OCI-LY7 (cell line): ENCODE data around the gene LPP. TPM values are rescaled to one million over a fixed set of nuclear protein-coding genes. Genes with fewer than 3 reads are reported as not detected.

Source experiments
- BruUV-seq: library from RNA; stranded (reverse); fragments of 400-500 nt; replicated peaks from 2 replicates; lab custom pipeline; 2021; lab: Mats Ljungman, UMichigan
- CTCF ChIA-PET: fragments of 300-600 bp; sonication (Branson Sonifier 250); formaldehyde crosslinking; loops from one replicate; lab custom pipeline; 2022; ENCODE audit warnings: antibody characterized with exemption; ENCODE audit not compliant: unreplicated experiment; lab: Charles Lee
- POLR2A ChIA-PET: fragments of 300-600 bp; sonication (Branson Sonifier 250); formaldehyde crosslinking; loops from one replicate; lab custom pipeline; 2022; ENCODE audit warnings: antibody characterized with exemption; lab: Charles Lee
- DNase-seq: peaks from one replicate; pipeline ENCODE4 v3.0.0-alpha.2; 2015; ENCODE audit warnings: low spot score
- H2AFZ ChIP-seq: fragments of 200-600 bp; sonication (generic), shearing (Covaris generic); 2 replicates; pipeline ENCODE4 v1.6.1; 2014; ENCODE audit warnings: mild to moderate bottlenecking, antibody characterized with exemption, low read length, moderate library complexity
- H3K27ac ChIP-seq: fragments of 200-600 bp; sonication (generic); 2 replicates; pipeline ENCODE4 v1.5.1; 2014; ENCODE audit warnings: mixed run types, low read depth, mild to moderate bottlenecking, moderate library complexity, low read length, inconsistent platforms; ENCODE audit not compliant: poor library complexity, severe bottlenecking
- H3K36me3 ChIP-seq: fragments of 200-600 bp; sonication (generic); 2 replicates; pipeline ENCODE4 v1.6.1; 2014; ENCODE audit warnings: mild to moderate bottlenecking, antibody characterized with exemption, low read length, moderate library complexity, mixed read lengths; ENCODE audit not compliant: insufficient read depth
- H3K4me1 ChIP-seq: fragments of 200-600 bp; sonication (generic); 2 replicates; pipeline ENCODE4 v1.5.1; 2014; ENCODE audit warnings: mild to moderate bottlenecking, low read length; ENCODE audit not compliant: insufficient read depth, poor library complexity, severe bottlenecking
- H3K4me2 ChIP-seq: fragments of 200-600 bp; sonication (generic); 2 replicates; pipeline ENCODE4 v1.6.1; 2014; ENCODE audit warnings: mild to moderate bottlenecking, low read length
- H3K4me3 ChIP-seq: fragments of 200-600 bp; sonication (generic); 2 replicates; pipeline ENCODE4 v1.5.1; 2014; ENCODE audit warnings: mild to moderate bottlenecking, low read depth, low read length; ENCODE audit not compliant: poor library complexity, severe bottlenecking
- H3K79me2 ChIP-seq: fragments of 200-600 bp; sonication (generic); 2 replicates; pipeline ENCODE4 v1.6.1; 2016; ENCODE audit warnings: low read depth, mild to moderate bottlenecking, low read length, moderate library complexity, mixed read lengths; ENCODE audit not compliant: insufficient read depth
- H3K9me2 ChIP-seq: fragments of 200-600 bp; sonication (generic); 2 replicates; pipeline ENCODE4 v1.6.1; 2016; ENCODE audit warnings: mild to moderate bottlenecking, low read length, mixed read lengths; ENCODE audit not compliant: insufficient read depth
- H3K9me3 ChIP-seq: fragments of 200-600 bp; sonication (generic); 2 replicates; pipeline ENCODE4 v1.6.1; 2014; ENCODE audit warnings: mild to moderate bottlenecking, mixed run types, low read length, mixed read lengths
- H4K20me1 ChIP-seq: fragments of 200-600 bp; sonication (generic); 2 replicates; pipeline ENCODE4 v1.6.1; 2014; ENCODE audit warnings: mild to moderate bottlenecking, antibody characterized with exemption, low read length, moderate library complexity, mixed read lengths; ENCODE audit not compliant: insufficient read depth
- CTCF ChIP-seq: fragments of 200-600 bp; sonication (generic); conservative IDR thresholded peaks from 2 replicates; pipeline ENCODE4 v1.5.1; 2014; ENCODE audit warnings: mild to moderate bottlenecking, antibody characterized with exemption, low read length, moderate library complexity, mixed read lengths
- EZH2phosphoT487 ChIP-seq: fragments of 200-600 bp; sonication (generic); IDR thresholded peaks from 2 replicates; pipeline ENCODE4 v1.6.1; 2018; ENCODE audit warnings: low read depth, borderline replicate concordance, mild to moderate bottlenecking, mixed run types, antibody characterized with exemption, low read length, moderate library complexity, mixed read lengths
- intact Hi-C: fragments of 100-400 bp; cut with micrococcal nuclease; formaldehyde crosslinking; loops from one replicate; pipeline ENCODE4 v1.10.0; 2022; ENCODE audit not compliant: unreplicated experiment
- total RNA-seq, 2 experiments: library from RNA; depleted of rRNA in 1 of 2; stranded (reverse); fragments of >200 nt in 1 of 2; shearing (Covaris generic) in 1 of 2; gene quantifications; 2 replicates each; pipeline ENCODE4 v1.2.3, GENCODE V29; 2014 to 2022

The LPP gene
- total RNA-seq, 2 experiments from 2014 or later: 10.9 to 119 TPM

- POLR2A ChIA-PET: interaction anchor here (0.5 to 1.2 kb wide), 5 partner anchors 9 to 401 kb away, joined by 3 to 5 read pairs (median 4); no protein-coding TSS in a partner anchor
These were observed 152.6 kb downstream of the LPP start for GRCh38 chr3:188306435-188307005.

GRCh38 chr3:188309437-188310269, 155.7 kb downstream of the LPP start:
- TF ChIP-seq EZH2phosphoT487 (no peak), CTCF (no peak)
- no peak for DNase-seq
- Histone ChIP-seq H3K4me2 (no peak overlapping the region; the same call in 1 of the 2 replicates), H3K4me1 (peaks cover 9% of the 10 kb centered on the region), H3K27ac (no peak overlapping the region), H2AFZ (no peak overlapping the region), H3K9me3 (no peaks in the 10 kb centered on the region; the same call in 1 of the 2 replicates), H3K79me2 (no peaks in the 10 kb centered on the region), H4K20me1 (no peaks in the 10 kb centered on the region), H3K36me3 (peaks cover 7% of the 10 kb centered on the region; the same call in 1 of the 2 replicates), H3K4me3 (no peak overlapping the region), H3K9me2 (no peaks in the 10 kb centered on the region)
- intact Hi-C loops: no loop called here
- POLR2A ChIA-PET: interaction anchor here (0.7 to 1.4 kb wide), 2 partner anchors 18 to 1179 kb away, joined by 4 read pairs; no protein-coding TSS in a partner anchor
- BruUV-seq: no TSS peak
- CTCF ChIA-PET: no interaction called here

More at GRCh38 chr3:188306435-188307005, 152.6 kb downstream of the LPP start:
- H3K36me3 ChIP-seq: peaks cover 7% of the 10 kb centered on the region; the same call in 1 of the 2 replicates
- no peak for TF ChIP-seq CTCF
- no peak for TF ChIP-seq EZH2phosphoT487
- CTCF ChIA-PET: interaction anchor here (0.6 kb wide), 1 partner anchor 24 kb away, joined by 3 read pairs; no protein-coding TSS in a partner anchor
- no peak overlapping the region for H2AFZ ChIP-seq
- no peak for DNase-seq
- no peaks in the 10 kb centered on the region for H3K9me2 ChIP-seq
- H3K4me3 ChIP-seq: no peak overlapping the region
- no peaks in the 10 kb centered on the region for H3K79me2 ChIP-seq
- intact Hi-C loops: no loop called here
- BruUV-seq: no TSS peak
- no peak overlapping the region for H3K27ac ChIP-seq
- H4K20me1 ChIP-seq: no peaks in the 10 kb centered on the region
- H3K4me2 ChIP-seq: no peak overlapping the region
- H3K9me3 ChIP-seq: no peaks in the 10 kb centered on the region; the same call in 1 of the 2 replicates
- peaks cover 36% of the 10 kb centered on the region for H3K4me1 ChIP-seq
